Fibroblast of the conjunctiva (primary cell): ENCODE results near the gene USP44.

Experiments used
- DNase-seq: peaks from one replicate; pipeline ENCODE4 v3.0.0-alpha.2; 2010; ENCODE audit warnings: low read depth

The USP44 gene

GRCh38 chr12:95548056-95548538 is 3.2 kb downstream of the USP44 start:
- no peak for DNase-seq

DNA sequence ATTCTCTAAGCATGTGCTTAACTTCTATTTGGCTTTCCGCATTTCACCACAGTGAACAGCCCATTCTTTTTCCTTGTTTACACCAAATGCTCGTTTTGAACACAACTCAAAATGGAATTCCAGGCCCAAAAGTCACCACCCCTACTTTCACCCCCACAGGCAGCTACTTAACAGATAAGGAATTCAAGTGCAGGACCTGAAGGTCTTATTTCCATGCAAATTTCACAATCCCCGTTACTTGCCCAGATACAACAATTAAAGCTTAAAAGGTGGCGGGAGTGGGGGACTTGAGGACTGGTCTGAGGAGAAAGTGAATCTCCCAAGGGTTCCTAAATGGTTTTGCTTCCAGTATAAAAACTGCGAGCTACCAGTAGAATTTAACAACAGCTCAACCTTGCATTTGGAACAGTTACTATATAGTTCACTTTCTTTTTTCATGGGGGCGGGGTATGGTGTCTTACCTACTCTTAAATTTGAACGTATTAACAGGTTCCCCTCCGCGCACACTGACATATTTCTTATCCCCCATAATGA is 3.7 kb downstream of the USP44 start:
- no peak for DNase-seq

- DNase-seq = no peak
These were observed 4.8 kb downstream of the USP44 start for GRCh38 chr12:95546491-95546813.

DNA sequence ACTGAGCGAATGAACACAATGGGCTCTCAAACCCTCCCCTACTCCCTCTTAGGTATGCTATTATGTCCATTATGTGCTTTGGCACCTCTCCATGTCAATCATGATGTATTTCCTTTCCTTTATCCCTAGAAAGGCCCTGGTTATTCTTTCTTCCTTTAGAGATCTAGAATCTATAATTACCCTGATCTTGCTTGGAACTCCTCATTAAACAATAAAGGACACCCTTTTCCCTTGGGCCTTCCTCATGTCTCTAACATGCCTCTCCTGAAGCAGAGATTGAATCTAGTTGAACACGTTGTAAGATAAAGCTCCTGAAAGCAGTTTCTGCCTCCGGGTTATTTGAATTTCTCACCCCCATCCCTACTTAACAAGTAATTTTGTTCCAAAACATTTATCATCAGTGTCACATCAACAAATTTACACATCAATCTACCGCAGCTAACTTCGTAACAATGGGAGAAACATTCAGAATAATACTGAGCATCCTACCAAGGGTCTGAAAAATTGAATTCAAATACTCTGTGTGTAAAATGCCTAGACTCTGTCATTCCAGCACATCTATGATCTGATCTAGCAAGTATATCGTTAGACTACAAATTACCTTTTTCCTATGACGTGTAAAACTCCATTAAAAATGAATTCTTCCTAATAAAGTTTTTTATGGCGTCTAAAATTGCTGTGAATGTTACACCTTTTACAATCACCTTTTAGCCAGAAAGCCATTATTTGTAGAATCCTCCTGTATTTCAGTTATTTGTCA is 5.4 kb downstream of the USP44 start:
- DNase-seq = no peak

- DNase-seq = no peak
These were observed 6.0 kb downstream of the USP44 start for GRCh38 chr12:95545303-95545702.

DNA sequence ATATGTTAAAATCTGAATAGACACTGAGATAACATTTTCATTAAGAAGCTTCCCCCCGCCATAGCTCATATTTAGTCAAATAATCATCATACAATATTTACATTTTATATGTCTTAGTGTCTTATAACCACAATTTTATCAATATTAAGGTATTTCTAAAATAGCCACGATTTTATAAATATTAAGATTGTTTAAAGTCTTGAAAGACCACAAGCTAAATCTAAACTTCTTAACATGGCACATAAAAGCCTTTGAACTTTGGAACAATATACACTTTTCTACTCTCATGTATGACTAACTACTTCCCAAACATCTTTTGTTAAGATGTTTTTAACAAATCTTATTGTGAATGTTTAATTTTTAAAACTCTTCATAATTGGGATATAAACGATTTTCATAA is 6.5 kb downstream of the USP44 start:
- DNase-seq = no peak

- no peak for DNase-seq
These were observed 8.0 kb downstream of the USP44 start for GRCh38 chr12:95543305-95543704.

DNA sequence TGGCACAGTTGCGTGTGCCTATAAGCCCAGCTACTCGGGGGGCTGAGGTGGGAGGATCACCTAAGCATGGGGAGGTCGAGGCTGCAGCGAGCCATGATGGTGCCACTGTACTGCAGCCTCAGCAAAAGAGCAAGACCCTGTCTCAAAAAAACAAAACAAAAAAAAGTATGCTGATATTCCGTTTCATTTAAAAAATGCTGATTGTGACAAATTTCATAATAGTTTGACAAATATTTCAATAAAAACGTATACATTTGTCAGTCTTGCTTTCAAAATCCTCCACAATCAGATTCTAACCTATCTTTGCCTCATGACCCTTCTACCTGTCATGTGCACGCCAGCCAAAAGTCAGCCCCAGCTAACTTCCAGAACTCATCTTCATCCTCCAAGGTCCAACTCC is 9.8 kb downstream of the USP44 start:
- no peak for DNase-seq

DNA sequence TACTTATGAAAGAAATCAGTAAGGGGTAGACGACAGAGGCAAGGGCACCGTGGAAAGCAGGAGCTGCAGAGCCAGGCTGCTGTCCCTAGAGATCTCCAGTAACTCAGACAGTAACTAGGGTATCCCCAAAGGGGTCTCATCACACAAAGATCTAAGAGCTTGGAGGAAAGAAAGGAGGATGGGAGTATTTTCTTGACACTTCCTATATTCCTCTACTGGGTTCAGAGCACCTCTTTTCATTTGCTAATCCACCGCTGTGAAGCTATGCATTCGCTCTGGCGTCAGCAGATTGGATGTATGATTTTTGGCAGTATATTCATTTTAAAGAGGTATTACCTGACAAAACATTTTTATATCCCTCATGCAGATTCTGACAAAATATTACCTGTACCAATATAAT is 12.6 kb downstream of the USP44 start:
- no peak for DNase-seq

GRCh38 chr12:95538006-95538405 is 13.3 kb downstream of the USP44 start:
- no peak for DNase-seq

- DNase-seq = no peak
These were observed 17.3 kb downstream of the USP44 start for GRCh38 chr12:95533985-95534384.

DNA sequence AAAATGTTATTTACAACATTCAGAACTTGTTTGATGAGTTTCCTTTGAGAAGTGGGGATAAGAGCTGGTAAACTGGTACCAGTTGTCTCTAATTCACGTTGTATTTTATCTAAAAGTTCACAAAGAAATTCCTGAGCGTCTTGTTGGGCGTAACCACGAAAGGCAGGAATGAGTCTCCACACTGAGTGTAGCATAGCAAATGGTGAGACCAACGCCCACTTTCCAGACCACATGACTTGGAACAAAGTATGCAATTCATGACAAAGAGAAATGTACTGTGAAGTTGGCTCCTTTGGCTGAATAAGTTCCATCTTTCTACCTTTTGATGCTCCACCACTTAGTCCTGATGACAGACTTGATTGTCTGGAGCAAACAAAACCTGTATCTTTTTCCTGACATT is 18.4 kb downstream of the USP44 start:
- no peak for DNase-seq

GRCh38 chr12:95529693-95530225 is 21.5 kb downstream of the USP44 start:
- peak; percentile 46 for DNase-seq

- DNase-seq = no peak
These were observed 22.8 kb downstream of the USP44 start for GRCh38 chr12:95528431-95528830.

DNA sequence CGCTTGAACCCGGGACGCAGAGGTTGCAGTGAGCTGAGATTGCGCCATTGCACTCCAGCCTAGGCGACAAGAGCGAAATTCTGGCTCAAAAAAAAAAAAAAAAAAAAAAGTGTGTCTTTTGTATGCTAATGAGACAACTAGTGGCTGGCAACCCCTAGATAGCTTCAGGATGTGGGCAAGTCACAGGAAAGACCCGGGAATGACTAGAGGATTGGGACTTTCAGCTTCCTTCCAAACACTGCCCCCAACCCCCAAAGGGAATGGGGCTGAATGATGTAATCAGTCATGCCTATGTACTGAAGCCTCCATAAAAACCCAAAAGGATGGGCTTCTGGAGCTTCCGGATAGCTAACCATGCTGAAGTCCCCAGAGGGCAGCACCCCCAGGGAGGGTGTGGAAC is 28.6 kb downstream of the USP44 start:
- no peak for DNase-seq

GRCh38 chr12:95520816-95521215 is 30.5 kb downstream of the USP44 start:
- DNase-seq = no peak

DNA sequence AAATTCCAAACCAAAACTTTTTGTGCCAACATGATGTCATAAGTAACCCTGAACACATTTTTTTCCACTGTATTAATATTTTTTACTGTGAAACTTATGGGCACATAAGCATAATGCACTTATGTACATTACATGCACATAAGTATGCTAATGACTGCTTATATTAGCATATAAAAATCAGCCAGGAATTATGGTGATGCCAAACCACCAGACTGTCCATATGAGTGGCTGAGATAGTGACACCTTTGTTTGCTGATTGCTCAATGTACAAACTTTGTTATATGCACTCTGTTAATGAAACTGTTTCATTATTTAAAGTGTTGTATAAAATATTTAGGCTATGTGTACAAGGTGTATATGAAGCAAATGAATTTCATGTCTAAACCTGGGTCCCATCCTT is 32.3 kb downstream of the USP44 start:
- no peak for DNase-seq

DNA sequence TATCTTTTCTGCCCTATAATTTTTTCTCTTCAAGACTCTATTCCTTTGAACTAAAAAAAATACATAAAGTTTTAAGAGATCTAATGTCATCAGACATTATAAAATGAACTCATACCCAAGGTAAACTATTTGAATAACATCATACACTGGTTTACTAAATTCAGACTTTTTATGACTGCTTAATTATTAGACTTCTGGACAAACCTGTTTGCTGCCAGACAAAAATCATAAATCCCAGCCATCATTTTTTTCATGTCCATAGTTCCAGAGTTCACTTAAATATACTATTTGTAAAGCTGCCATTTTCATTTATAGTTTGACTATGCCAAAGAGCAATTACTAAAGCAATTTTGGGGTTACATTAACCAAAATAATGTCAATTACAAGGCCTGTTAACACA is 34.0 kb downstream of the USP44 start:
- DNase-seq = no peak

- no peak for DNase-seq
These were observed 34.5 kb downstream of the USP44 start for GRCh38 chr12:95516757-95517156.

GRCh38 chr12:95515197-95515596 is 36.1 kb downstream of the USP44 start:
- DNase-seq = no peak

DNA sequence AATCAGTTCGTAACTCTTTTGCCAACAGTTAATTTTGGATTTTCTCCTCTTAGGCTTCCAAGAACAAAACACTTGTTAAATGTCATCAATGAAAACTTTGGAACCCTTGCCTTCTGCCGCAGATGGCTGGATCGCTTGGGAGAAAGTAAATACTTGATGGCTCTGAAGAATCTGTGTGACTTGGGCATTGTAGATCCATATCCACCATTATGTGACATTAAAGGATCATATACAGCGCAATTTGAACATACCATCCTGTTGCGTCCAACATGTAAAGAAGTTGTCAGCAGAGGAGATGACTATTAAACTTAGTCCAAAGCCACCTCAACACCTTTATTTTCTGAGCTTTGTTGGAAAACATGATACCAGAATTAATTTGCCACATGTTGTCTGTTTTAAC is 37.7 kb downstream of the USP44 start:
- no peak for DNase-seq

GRCh38 chr12:95511977-95512376 is 39.3 kb downstream of the USP44 start:
- DNase-seq = no peak

DNA sequence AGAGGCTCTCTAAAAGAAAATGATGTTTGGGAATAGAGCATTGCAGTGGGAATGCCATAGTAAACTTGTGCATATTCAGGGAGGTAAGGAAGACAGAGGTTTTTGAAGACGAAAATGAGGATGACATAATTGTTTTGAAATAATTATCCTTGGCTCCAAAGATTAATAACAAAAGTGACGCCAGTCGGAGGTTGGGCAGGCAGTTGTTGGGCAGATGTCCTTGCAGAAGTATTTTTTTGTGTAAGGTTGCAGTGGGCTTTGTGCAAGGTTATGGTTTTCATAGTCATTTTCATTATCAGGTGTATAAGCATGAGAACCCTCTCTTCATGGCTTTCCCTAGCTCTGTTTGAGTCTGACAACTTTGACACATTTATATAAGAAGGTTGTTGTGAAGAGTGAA is 42.0 kb downstream of the USP44 start:
- no peak for DNase-seq
